SU-DHL-6 (cell line): Measurements from ENCODE around the gene ACTL6B.

Experiments
- CTCF ChIP-seq: fragments of 200-600 bp; sonication (generic); IDR thresholded peaks from one replicate; pipeline ENCODE4 v1.5.1; 2017; ENCODE audit warnings: antibody characterized with exemption, mild to moderate bottlenecking, low read length, moderate library complexity; ENCODE audit not compliant: insufficient read depth, poor library complexity, severe bottlenecking
- EZH2phosphoT487 ChIP-seq: fragments of 200-600 bp; sonication (generic), shearing (Covaris generic); conservative IDR thresholded peaks from 2 replicates; pipeline ENCODE4 v1.6.1; 2018; ENCODE audit warnings: mild to moderate bottlenecking, antibody characterized with exemption, low read length, moderate library complexity, mixed read lengths

- TF ChIP-seq CTCF (no peak), EZH2phosphoT487 (no peak)
These were observed 18.8 kb upstream of the ACTL6B start for GRCh38 chr7:100675105-100675451.
